Retinal pigment epithelial cell (primary cell): ENCODE data around the gene SLC38A10.

Experiments used
- DNase-seq: peaks from one replicate; pipeline ENCODE4 v3.0.0-alpha.2; 2010; ENCODE audit warnings: low read depth
- H3K4me3 ChIP-seq: 2 replicates; pipeline ENCODE4 v1.5.1; 2011; ENCODE audit warnings: mild to moderate bottlenecking, low read length, control low read depth, moderate library complexity
- TF ChIP-seq, protein P1 (sequence below): conservative IDR thresholded peaks from 2 replicates; pipeline ENCODE4 v1.5.1; 2011; ENCODE audit warnings: low read depth, low read length, control low read depth, inconsistent platforms

Gene SLC38A10

DNA sequence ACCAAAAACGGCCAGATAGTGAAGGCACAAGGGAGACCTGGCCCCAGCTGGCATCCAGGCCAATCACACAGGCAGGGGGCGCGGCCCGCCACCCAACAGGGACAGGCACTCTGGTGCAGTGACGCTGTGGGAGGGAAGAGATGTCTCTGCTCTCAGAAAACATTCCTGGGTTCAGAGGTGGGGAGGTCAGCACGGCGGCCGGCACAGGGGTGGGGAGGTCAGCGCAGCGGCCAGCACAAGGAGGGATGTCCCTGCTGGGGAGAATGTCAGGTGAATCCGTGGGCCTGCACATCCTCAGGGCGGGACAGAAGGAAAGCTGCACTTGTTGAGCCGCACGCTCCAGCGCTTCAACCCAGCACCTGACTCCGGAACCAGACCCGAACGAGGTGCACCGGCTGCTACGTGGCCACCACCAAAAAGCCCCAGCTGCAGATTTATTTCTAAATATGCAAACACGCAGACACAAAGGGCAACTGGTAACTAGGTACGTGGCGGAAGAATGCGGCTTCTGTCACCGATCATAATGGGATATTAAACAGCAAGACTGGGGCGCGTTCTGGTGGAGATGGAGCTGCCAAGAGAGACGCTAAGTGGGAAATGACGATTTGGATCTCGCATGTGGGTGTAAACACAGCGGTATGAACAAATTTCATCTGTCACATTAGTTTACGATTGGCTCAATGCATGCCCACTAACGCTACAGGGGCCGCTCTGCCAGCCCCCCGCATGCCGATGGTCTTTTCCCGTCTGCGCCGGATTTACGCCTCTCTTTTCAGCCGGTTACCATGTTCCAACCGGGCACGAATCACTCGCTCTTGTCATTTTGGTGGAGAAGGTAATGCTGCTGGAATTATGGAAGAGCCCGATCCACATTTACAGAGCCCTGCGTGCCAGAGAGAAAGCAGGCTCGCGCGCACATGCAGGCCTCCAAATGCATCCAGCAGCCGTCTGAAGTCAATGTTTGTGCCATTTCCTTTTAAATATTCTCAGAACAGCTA, 15.5 kb downstream of the SLC38A10 start:
- TF ChIP-seq, protein P1, sequence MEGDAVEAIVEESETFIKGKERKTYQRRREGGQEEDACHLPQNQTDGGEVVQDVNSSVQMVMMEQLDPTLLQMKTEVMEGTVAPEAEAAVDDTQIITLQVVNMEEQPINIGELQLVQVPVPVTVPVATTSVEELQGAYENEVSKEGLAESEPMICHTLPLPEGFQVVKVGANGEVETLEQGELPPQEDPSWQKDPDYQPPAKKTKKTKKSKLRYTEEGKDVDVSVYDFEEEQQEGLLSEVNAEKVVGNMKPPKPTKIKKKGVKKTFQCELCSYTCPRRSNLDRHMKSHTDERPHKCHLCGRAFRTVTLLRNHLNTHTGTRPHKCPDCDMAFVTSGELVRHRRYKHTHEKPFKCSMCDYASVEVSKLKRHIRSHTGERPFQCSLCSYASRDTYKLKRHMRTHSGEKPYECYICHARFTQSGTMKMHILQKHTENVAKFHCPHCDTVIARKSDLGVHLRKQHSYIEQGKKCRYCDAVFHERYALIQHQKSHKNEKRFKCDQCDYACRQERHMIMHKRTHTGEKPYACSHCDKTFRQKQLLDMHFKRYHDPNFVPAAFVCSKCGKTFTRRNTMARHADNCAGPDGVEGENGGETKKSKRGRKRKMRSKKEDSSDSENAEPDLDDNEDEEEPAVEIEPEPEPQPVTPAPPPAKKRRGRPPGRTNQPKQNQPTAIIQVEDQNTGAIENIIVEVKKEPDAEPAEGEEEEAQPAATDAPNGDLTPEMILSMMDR, result no peak
- no peak overlapping the region for H3K4me3 ChIP-seq
- no peak for DNase-seq

DNA sequence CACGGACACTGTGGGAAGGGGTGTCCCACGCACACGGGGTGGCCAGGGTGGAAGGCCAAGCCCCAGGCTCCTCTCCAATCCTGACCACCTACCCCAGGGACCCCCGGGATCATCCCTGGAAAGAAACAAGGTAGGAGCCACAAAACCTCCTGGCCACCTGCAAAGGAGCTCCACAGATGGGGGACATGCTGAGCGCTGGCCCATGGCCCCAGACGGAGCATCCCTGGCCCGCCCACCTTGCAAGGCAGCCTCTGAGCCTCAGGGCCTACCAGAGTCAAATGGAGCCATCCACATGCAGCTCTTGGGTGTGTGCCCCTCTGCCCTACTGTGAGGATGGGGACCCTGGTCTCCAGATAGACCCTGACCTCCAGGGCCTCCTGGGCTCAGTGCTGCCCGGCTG, 16.3 kb downstream of the SLC38A10 start:
- TF ChIP-seq, protein P1, result no peak
- no peak for DNase-seq
- no peak overlapping the region for H3K4me3 ChIP-seq

DNA sequence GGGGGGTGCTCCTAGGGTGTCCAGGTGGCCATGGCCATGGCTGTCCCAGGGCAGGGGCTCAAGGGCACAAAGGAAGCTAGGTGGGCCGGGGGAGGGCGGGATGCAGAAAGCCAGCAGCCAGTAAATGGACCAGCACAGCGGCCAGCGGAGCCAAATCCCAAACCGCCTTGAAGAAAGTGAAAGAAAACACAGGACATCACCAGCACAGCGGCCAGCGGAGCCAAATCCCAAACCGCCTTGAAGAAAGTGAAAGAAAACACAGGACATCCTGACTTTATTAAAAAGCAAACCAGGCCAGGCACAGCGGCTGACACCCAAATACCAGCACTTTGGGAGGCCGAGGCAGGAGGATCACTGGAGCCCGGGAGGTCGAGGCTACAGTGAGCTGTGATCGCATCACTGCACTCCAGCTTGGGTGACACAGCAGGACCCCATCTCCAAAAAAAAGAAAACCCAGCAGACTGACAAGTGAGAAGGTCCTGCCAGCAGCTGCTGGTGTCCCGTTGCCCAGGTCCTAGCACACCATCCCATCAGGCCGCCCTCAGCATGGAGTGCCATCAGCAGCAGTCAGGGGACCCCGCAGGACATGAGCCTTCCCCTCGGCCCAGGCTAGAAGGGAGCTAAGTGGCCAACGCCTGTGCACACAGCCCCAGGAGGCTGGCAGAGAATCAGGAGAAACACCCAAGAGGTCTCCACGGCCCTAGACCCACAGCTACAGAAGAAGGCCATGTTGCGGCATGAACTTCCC, 17.0 kb downstream of the SLC38A10 start:
- H3K4me3 ChIP-seq, result no peak overlapping the region
- DNase-seq, result no peak
- TF ChIP-seq, protein P1, result no peak

DNA sequence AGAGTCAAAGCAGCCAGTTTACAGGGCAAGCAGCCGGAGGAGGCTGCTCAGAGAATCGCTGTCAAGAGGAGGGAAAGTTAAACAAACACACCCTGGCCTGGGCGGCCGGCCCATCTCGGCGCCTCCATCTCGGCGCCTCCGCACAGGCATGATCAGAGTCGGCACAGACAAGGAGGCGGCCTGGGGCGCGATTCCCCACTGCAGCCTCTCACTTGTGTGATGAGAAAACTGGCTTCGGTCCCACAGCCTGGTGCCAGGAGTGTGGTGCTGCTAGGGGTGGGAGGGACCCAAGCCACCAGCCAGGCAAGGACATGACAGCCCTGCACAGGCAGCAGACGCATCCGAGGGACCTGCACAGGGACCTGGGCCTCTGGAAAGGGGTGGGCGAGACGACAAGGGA, 17.7 kb downstream of the SLC38A10 start:
- no peak for DNase-seq
- H3K4me3 ChIP-seq, result no peak overlapping the region
- TF ChIP-seq, protein P1, result no peak

DNA sequence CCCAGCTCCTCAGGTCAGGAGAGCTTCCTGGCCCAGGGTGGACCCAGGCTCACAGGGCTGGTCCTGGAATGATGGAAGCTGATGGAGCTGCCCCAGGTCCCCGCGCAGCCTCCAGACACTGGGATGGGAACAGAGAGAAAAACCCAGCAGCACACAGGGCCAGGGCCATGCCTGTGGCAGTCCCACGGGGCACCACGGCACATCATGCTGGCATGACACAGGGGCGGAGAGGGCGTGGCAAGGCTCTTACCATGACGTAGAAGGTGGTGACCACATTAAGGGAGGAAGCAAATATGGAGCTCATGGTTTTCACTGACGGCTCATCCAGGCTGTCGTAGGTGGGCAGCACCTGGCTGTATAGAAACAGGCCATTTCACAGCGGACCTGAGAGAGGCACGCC, 18.3 kb downstream of the SLC38A10 start:
- TF ChIP-seq, protein P1, result no peak
- DNase-seq, result no peak
- H3K4me3 ChIP-seq, result no peak overlapping the region

DNA sequence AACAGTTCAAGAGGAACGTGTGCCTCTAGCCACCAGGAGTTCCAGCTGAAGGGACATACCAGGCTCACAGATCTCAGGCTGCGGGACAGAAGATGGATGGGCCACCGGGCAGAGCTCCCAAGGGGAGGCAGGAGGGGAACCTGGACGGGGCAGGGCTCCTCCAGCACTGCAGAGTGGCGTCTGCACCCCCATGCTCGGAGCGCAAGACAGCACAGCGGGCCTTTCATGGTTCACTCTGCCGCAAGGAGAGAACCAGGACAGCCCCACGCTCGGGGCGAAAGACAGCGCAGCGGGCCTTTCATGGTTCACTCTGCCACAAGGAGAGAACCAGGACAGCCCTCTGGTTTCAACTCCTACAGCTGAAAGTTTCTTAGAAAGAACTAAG, 20.6 kb downstream of the SLC38A10 start:
- TF ChIP-seq, protein P1, result no peak
- no peak overlapping the region for H3K4me3 ChIP-seq
- no peak for DNase-seq
